HG03280 (cell line): ENCODE results near the gene VTI1A.

Experiments
- ATAC-seq: cut with Tn5 transposase; IDR thresholded peaks from one replicate; pipeline ENCODE4 v1.9.1; 2021; ENCODE audit warnings: mild to moderate bottlenecking, moderate library complexity; ENCODE audit not compliant: unreplicated experiment

VTI1A gene

GRCh38 chr10:112775381-112775780 lies 328.4 kb downstream of the VTI1A start:
- ATAC-seq: no peak

GRCh38 chr10:112775892-112776674 lies 329.1 kb downstream of the VTI1A start:
- ATAC-seq: no peak

DNA sequence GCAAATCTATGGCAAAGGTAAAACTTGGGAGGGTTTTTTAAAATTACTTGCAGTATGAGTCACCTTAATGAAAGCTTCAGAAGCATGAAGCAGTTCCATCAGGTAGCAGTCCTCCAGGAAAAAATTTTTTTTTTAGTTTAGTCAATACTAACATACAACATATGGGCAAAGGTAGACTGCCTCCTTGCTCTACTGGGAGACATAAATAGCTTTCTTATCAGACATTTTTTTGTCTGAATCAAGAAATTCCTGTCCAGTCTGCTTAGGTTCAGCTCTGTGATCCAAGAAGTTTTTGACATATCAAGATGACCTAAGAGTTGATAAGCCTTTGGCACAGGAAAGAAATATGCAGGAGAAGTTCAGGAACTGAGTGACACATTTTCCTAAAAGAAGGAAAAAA lies 331.6 kb downstream of the VTI1A start:
- no peak for ATAC-seq

DNA sequence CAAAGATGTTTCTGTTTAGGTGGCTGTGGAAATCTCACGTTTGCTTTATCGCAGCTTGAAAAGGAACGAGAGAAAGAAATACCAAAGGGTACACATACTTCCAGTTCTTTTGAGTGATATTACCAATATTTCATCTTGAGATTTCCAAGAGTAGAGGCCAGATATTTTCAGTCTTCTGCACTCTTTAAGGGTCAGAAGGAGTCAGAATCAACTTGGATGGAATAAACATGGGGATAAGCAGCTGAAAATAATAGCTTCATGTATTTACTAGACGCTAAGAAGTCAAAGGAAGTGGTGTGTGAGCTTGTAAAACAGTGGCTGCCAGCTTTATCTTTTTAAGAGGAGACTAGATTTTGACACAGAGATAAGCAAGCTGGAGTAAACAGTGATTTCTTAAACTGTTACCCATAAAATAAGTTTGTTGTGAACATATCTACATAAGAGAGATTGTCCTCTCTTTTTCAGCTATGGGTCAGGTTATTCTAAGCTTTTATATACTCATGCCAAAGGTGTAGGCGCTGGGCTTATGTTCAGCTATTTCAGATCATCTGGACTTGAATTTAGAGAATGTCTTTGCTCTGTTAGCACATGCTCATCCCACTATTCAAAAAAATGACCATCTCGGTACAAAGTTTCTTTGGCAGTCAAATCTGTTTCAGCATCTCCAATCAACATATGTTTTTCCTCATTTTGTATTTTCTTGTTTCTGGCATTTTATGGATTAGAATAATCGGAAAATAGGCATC lies 332.2 kb downstream of the VTI1A start:
- ATAC-seq: no peak

DNA sequence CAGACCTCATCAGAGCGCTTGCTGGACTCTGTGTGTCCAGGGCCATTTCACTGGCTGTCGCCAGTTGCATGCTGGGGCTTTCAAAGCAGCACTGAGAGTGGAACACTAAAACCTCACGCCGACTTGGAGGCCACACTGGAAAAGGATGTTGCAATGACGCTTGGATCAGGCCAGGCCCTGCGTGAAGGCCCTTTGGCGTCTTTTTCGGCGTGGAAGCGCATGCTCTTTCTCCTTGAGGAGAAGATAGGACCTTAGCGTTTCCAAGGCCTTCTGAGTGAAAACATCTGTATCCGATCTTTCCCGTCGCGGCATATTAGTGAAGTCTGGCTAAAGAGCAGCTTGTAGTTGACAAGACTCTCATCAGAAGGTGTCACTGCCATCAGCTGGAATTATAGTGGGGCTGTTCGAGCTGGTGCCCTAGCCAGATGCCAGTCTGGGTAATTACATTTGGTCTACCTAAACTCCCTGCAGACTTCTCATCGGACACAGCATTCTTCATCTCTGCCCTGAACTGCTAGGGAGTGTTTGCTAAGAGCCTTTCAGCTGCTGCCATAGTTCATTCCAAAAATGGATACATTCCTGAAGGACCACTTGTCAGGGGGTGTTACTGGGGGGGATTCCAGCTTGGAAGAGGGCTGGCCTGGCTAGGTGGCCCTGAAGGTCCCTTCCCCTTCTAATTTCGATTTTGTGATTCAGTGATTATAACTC lies 335.3 kb downstream of the VTI1A start:
- no peak for ATAC-seq

GRCh38 chr10:112783351-112784021 lies 336.5 kb downstream of the VTI1A start:
- no peak for ATAC-seq

- ATAC-seq: no peak
Measured at GRCh38 chr10:112784022-112784461, 337.0 kb downstream of the VTI1A start.

- ATAC-seq: no peak
Measured at GRCh38 chr10:112785089-112785488, 338.1 kb downstream of the VTI1A start.

GRCh38 chr10:112789248-112789647 lies 342.2 kb downstream of the VTI1A start:
- no peak for ATAC-seq

GRCh38 chr10:112790030-112790429 lies 343.0 kb downstream of the VTI1A start:
- no peak for ATAC-seq

DNA sequence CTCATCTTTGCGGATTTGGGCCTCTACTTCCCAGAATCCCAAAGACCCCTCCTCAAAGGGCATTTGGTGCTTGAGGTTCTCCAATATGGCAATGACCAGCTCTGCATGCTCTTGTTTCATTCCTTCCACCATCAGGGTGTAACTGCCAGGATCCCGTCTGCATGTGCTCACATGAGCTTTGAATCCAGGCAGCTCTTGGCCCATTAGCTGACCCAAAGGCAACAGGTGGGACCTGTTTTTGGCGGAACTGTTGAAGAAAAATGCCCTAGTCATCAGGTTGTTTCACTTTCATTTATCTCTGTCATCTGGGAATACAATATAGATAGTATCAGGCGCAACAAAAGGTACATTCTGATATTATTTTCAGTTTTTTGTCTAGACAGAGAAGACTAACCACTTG lies 343.9 kb downstream of the VTI1A start:
- ATAC-seq: no peak

DNA sequence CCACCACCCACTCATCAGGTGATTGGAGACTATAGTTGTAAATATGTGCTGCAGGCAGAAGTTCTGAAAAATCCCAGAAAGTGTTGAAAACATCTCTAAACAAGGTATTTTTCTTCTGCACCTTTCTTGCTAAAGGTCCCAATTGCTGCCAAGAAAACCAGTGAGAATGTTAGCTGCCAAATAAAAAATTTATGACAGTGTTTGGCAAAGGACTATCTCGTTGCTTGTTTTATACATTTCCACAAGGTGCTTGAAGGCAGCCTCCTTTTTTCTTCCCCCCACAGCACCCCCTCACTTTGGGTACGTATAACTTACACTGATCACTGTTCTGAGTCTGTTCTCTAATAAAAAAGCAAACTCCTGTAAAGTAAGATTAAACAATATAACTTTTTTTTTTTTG lies 344.4 kb downstream of the VTI1A start:
- ATAC-seq: no peak

DNA sequence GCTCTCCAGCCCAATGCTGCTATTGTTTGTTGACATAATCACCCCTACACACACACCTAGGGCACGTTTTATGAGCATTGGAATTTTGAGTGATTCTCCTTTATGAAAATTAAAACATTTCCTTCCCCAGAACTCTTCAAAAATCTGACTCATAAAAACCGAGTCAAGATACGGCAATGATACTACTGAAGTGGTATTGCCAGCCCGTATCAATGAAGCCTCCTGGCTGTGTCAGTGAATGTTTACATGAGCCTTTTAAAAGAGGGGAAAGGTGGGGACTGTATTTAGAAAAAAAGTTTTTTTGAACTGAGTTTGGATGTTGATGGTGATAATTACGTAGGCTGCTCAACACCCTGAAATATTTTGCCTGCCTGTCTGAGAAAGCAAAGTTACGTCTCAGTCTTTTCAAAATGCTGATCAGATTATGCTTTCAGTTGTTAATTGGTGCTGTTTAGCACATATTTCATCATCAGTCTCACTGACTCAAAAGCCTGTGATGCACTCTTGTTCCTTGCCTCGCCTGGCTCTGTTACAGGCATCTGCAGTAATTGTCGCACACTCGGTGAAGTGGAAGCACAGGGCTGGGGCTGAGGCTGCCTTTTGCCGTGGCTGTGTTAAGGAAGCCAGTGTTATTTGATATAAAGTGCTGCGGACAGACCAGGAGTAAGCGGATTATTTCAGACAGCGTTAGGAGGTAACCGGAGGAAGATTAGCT lies 345.6 kb downstream of the VTI1A start:
- ATAC-seq: no peak

DNA sequence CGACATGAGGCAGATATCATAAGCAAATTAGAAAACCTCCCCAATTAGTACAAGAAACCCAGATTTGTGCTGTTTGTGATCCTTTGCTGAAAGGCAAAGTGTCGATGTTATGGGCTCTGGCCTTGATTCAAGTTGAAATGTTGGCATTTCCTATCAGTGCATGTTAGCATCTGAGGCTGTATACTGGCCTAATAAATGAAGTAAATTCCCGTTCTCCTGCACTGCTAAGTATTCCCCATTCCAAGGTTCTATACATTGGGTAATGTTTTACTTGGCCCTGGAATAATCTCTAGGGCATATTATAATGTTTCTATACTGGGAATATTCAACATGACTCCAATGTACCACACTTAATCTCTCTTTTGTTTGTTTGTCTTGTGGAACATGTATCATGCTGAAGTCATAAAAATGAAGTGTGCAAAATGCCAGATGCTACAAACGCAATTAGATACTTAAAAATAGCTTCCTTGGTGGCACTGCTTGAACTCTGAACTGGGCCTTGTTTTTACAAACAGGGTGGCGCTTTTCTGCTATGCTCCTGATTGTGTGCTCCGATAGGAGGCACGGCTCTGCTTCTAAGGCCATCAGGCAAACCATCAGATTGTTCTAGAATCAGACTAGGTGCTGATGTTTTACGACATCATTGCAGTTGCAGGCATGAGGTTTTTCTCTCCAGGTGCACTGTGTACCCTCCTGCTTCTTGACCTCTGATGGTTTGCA lies 346.3 kb downstream of the VTI1A start:
- ATAC-seq: no peak

GRCh38 chr10:112794201-112794600 lies 347.2 kb downstream of the VTI1A start:
- no peak for ATAC-seq

GRCh38 chr10:112795067-112795466 lies 348.1 kb downstream of the VTI1A start:
- ATAC-seq: no peak

GRCh38 chr10:112797197-112797596 lies 350.2 kb downstream of the VTI1A start:
- no peak for ATAC-seq

DNA sequence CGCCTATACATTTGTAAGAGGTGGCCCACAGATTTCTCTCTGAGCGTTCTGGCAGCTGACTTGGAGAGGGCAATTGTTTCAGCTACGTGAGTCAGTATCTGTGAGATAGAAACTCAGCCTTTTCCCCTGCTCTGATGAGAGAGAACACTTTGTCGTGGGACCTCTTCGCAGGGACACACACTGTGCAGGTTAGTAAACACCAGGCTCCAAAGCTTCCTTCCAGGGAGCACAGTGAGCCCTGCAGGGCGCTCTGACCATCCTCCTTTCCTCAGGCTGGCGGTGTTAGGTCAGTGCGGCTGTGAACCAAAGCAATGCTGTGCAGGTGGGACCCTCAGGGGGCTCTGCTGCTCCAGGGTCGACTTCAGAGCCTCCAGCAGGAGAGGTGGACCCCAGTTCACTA lies 350.8 kb downstream of the VTI1A start:
- no peak for ATAC-seq

GRCh38 chr10:112799038-112799437 lies 352.0 kb downstream of the VTI1A start:
- no peak for ATAC-seq
